K562 (cell line): ENCODE data around the gene B3GLCT. TPM values are rescaled to one million over a fixed set of nuclear protein-coding genes. Genes with fewer than 3 reads are reported as not detected.

Source experiments
- ATAC-seq: fragments of 200-7000 bp; cut with Tn5 transposase; 3 replicates; pipeline ENCODE4 v1.9.1; 2020; ENCODE audit warnings: moderate library complexity
- BruUV-seq: library from RNA; stranded (reverse); fragments of 400-500 nt; replicated peaks from 2 replicates; lab custom pipeline; 2021; lab: Mats Ljungman, UMichigan
- CTCF ChIA-PET: fragments of 300-600 bp; formaldehyde crosslinking; extraction: SDS; loops from one replicate; lab custom pipeline; 2021; ENCODE audit warnings: low intra/inter-chr PET ratio; lab: Yijun Ruan, JAX
- POLR2A ChIA-PET: fragments of 300-600, 350-650 bp; sonication (Branson Sonifier 250); formaldehyde crosslinking; extraction: SDS; loops from one replicate; lab custom pipeline; 2021; ENCODE audit warnings: antibody characterized with exemption, inconsistent platforms; lab: Yijun Ruan, JAX
- DNase-seq, 4 experiments: peaks; one replicate each; pipeline versions ENCODE4 v3.0.0 to v3.0.0-alpha.2; 2011 to 2018; ENCODE audit warnings: low spot score in 3 of 4, mixed read lengths in 3 of 4; ENCODE audit errors: extremely low read depth in 1 of 4
- FAIRE-seq: peaks from 2 replicates; lab custom pipeline; 2011; peaks lifted over from hg19 to GRCh38; lab: Jason Lieb, UNC
- H2AFZ ChIP-seq: 2 replicates; pipeline ENCODE4 v1.6.0; 2011; ENCODE audit warnings: low read depth, low read length, control low read depth, inconsistent platforms
- H3K27ac ChIP-seq: fragments of 200-600 bp; 3 replicates; pipeline ENCODE4 v1.8.0; 2011; ENCODE audit warnings: low read depth, mild to moderate bottlenecking, control low read depth, inconsistent platforms, low read length, moderate library complexity, mixed read lengths; ENCODE audit errors: extremely low read depth
- H3K27me3 ChIP-seq, 2 experiments: fragments of 300-600 bp in 1 of 2; 2 replicates in 1 of 2; 3 replicates in 1 of 2; pipeline versions ENCODE4 v1.6.0 to v1.8.0; 2011; ENCODE audit warnings: inconsistent platforms in 2 of 2, low read length in 2 of 2, mild to moderate bottlenecking in 1 of 2, mixed read lengths in 1 of 2, moderate library complexity in 1 of 2; ENCODE audit not compliant: control insufficient read depth in 2 of 2, insufficient read depth in 2 of 2
- H3K36me3 ChIP-seq: fragments of 300-600 bp; 3 replicates; pipeline ENCODE4 v1.8.0; 2011; ENCODE audit warnings: mild to moderate bottlenecking, low read length, inconsistent platforms; ENCODE audit not compliant: control insufficient read depth, insufficient read depth
- H3K4me1 ChIP-seq, 2 experiments: fragments of 200-600 bp in 1 of 2; replicated peaks in 1 of 2; 2 replicates in 1 of 2; 3 replicates in 1 of 2; pipeline versions ENCODE4 v1.5.1 to v1.8.0; 2011; ENCODE audit warnings: inconsistent platforms in 2 of 2, low read length in 2 of 2, mild to moderate bottlenecking in 1 of 2, mixed read lengths in 1 of 2, moderate library complexity in 1 of 2; ENCODE audit not compliant: control insufficient read depth in 2 of 2, insufficient read depth in 2 of 2
- H3K4me2 ChIP-seq: 2 replicates; pipeline ENCODE4 v1.6.1; 2011; ENCODE audit warnings: low read length, control low read depth, inconsistent platforms, mixed read lengths; ENCODE audit not compliant: insufficient read depth
- H3K4me3 ChIP-seq: fragments of 200-600 bp; sonication (generic), shearing (Covaris generic); 2 replicates; pipeline ENCODE4 v1.5.1; 2016; ENCODE audit warnings: control low read depth, inconsistent platforms
- H3K79me2 ChIP-seq: fragments of 200-600 bp; 3 replicates; pipeline ENCODE4 v1.8.0; 2011; ENCODE audit warnings: low read length, inconsistent platforms; ENCODE audit not compliant: control insufficient read depth, insufficient read depth
- H3K9ac ChIP-seq, 2 experiments: 2 replicates each; pipeline versions ENCODE4 v1.6.0 to v1.6.1; 2011; ENCODE audit warnings: low read depth in 2 of 2, low read length in 2 of 2, control low read depth in 1 of 2, inconsistent platforms in 1 of 2, mild to moderate bottlenecking in 1 of 2, mixed read lengths in 1 of 2; ENCODE audit not compliant: insufficient read depth in 1 of 2
- H3K9me1 ChIP-seq: one replicate; pipeline ENCODE4 v1.6.0; 2011; ENCODE audit warnings: inconsistent platforms, mild to moderate bottlenecking, low read length, moderate library complexity; ENCODE audit not compliant: control insufficient read depth, insufficient read depth
- H3K9me3 ChIP-seq: replicated peaks from 2 replicates; pipeline ENCODE4 v1.5.1; 2011; ENCODE audit warnings: low read depth, low read length, inconsistent platforms; ENCODE audit not compliant: control insufficient read depth, insufficient read depth
- H4K20me1 ChIP-seq: replicated peaks from 2 replicates; pipeline ENCODE4 v1.6.1; 2011; ENCODE audit warnings: low read length, inconsistent platforms, mixed read lengths; ENCODE audit not compliant: control insufficient read depth, insufficient read depth
- ATF3 ChIP-seq, 2 experiments: fragments of 450-650 bp in 1 of 2; sonication (generic) in 1 of 2; formaldehyde crosslinking in 1 of 2; IDR thresholded peaks in 1 of 2; conservative IDR thresholded peaks in 1 of 2; 2 replicates each; pipeline versions ENCODE4 v1.6.1 to v1.8.1; 2016 to 2023; ENCODE audit warnings: mild to moderate bottlenecking in 2 of 2, moderate library complexity in 2 of 2, inconsistent platforms in 1 of 2, missing genetic modification reagents in 1 of 2
- ELF1 ChIP-seq: fragments of 200-800 bp; sonication (Bioruptor generic); IDR thresholded peaks from 2 replicates; pipeline ENCODE4 v1.6.1; 2016; ENCODE audit warnings: missing genetic modification characterization, missing compliant biosample characterization
- FOXA3 ChIP-seq, 2 experiments: fragments of 450-650 bp in 1 of 2; sonication (generic) in 1 of 2; formaldehyde crosslinking; IDR thresholded peaks in 1 of 2; conservative IDR thresholded peaks in 1 of 2; 2 replicates each; pipeline versions ENCODE4 v1.4.0 to v1.8.0; 2020 to 2022; ENCODE audit warnings: mild to moderate bottlenecking in 2 of 2, missing genetic modification reagents in 1 of 2
- NCOA2 ChIP-seq, 2 experiments: fragments of 450-650 bp; IDR thresholded peaks; 2 replicates each; pipeline ENCODE4 v1.6.1; 2018; ENCODE audit warnings: mild to moderate bottlenecking in 2 of 2, moderate library complexity in 1 of 2; ENCODE audit not compliant: partially characterized antibody in 2 of 2
- RNF2 ChIP-seq: sonication (generic); IDR thresholded peaks from 2 replicates; pipeline ENCODE4 v1.6.1; 2016
- SFPQ ChIP-seq: fragments of 200-400 bp; formaldehyde crosslinking; IDR thresholded peaks from 2 replicates; pipeline ENCODE4 v1.6.1; 2017; ENCODE audit warnings: mild to moderate bottlenecking, low read depth, low read length, moderate library complexity
- ZBTB26 ChIP-seq: fragments of 450-650 bp; formaldehyde crosslinking; IDR thresholded peaks from 2 replicates; pipeline ENCODE4 v1.4.0; 2022; ENCODE audit warnings: missing genetic modification characterization
- ZEB2 ChIP-seq: fragments of 450-650 bp; IDR thresholded peaks from 2 replicates; pipeline ENCODE4 v1.6.1; 2016
- ZNF253 ChIP-seq: fragments of 250-450 bp; sonication (Bioruptor Pico); conservative IDR thresholded peaks from 2 replicates; pipeline ENCODE4 v1.6.1; 2021; ENCODE audit warnings: mild to moderate bottlenecking
- WGBS: fragments of 100-300 bp; shearing (Covaris generic); methylation state at CpG from one replicate; pipeline ENCODE4 v1.1.6; 2016; ENCODE audit warnings: low coverage, mixed read lengths; ENCODE audit not compliant: insufficient coverage; ENCODE audit errors: missing lambda C conversion rate; 5-methylcytosine and 5-hydroxymethylcytosine counted together
- in situ Hi-C: fragments of 300-500 bp; cut with MboI; formaldehyde crosslinking; loops from 4 replicates; pipeline ENCODE4 v1.15.0; 2018; ENCODE audit warnings: inconsistent platforms, mixed read lengths
- intact Hi-C: fragments of 100-400 bp; cut with micrococcal nuclease; formaldehyde crosslinking; loops from 2 replicates; pipeline ENCODE4 v1.14.2; 2022
- polyA plus RNA-seq, 8 experiments: library from polyadenylated mRNA; depleted of rRNA in 4 of 8; stranded (reverse) in 5 of 8; unstranded in 3 of 8; fragments of >200 nt; fragmentation: Nextera tagmentation in 2 of 8; fragmentation: Illumina TruSeq in 1 of 8; extraction: Ambion mirVana in 2 of 8; extraction: Trizol in 1 of 8; gene quantifications; 2 replicates each; pipeline versions ENCODE4 v1.2.1 to v1.2.3, GENCODE V29; 2011 to 2014; ENCODE audit warnings: inconsistent platforms in 1 of 8, missing spikeins in 1 of 8
- total RNA-seq, 7 experiments: library from RNA; depleted of rRNA in 6 of 7; stranded (reverse); fragments of >200 nt in 6 of 7; fragmentation: Illumina TruSeq in 2 of 7; extraction: Trizol in 2 of 7; gene quantifications; 2 replicates each; pipeline versions ENCODE4 v1.2.1 to v1.2.3, GENCODE V29; 2011 to 2021; ENCODE audit warnings: low replicate concordance in 1 of 7

Gene B3GLCT
- total and polyA plus RNA-seq, 9 of the 15 experiments (the other 6 are each of a cell fraction or from before 2014, with no cell fraction given): 1.1 to 5.1 (median 2.9) TPM

GRCh38 chr13:31250435-31250834, 50.7 kb downstream of the B3GLCT start:
- no peaks in the 10 kb centered on the region for H3K79me2 ChIP-seq
- H3K4me3 ChIP-seq: no peak overlapping the region
- intact Hi-C loops: no loop called here
- POLR2A ChIA-PET: no interaction called here
- no peaks in the 10 kb centered on the region for H3K27me3 ChIP-seq
- no peak overlapping the region for H3K9ac ChIP-seq
- H3K27ac ChIP-seq: no peak overlapping the region
- no peaks in the 10 kb centered on the region for H3K9me3 ChIP-seq
- 34% methylated on average over 5 of the region's 7 CpGs for WGBS
- ATAC-seq: no peak
- BruUV-seq: no TSS peak
- TF ChIP-seq ATF3 (IDR thresholded peaks at IDR 0.05) (no peak), ATF3 (CRISPR knock-in tag; conservative IDR thresholded peaks at IDR 0.05) (no peak), ZEB2 (no peak), RNF2 (no peak), FOXA3 (CRISPR knock-in tag; conservative IDR thresholded peaks at IDR 0.05 in 1 of 2, IDR thresholded peaks at IDR 0.05 in 1 of 2) (no peak), NCOA2 (IDR thresholded peaks at IDR 0.05; ENCODE audit: partially characterized antibody in 2 of 2) (no peak), ZNF253 (CRISPR knock-in tag) (no peak), SFPQ (no peak), ELF1 (tag) (no peak), ZBTB26 (CRISPR knock-in tag) (no peak)
- H3K36me3 ChIP-seq: no peaks in the 10 kb centered on the region
- no peak overlapping the region for H3K4me2 ChIP-seq
- no peak overlapping the region for H2AFZ ChIP-seq
- no peaks in the 10 kb centered on the region for H3K9me1 ChIP-seq
- no peaks in the 10 kb centered on the region for H4K20me1 ChIP-seq
- no peak for DNase-seq
- FAIRE-seq: no peak
- in situ Hi-C loops: no loop called here
- no peaks in the 10 kb centered on the region for H3K4me1 ChIP-seq
- CTCF ChIA-PET: no interaction called here
